MG63 (cell line): Measurements from ENCODE around the gene SIGLEC12. TPM values are rescaled to one million over a fixed set of nuclear protein-coding genes. Genes with fewer than 3 reads are reported as not detected.
"Not testable (repeated sequence)": the region's sequence is repeated elsewhere in the genome, so short reads cannot be mapped to it uniquely, and the experiment has no call there.

Experiments
- DNase-seq: peaks from one replicate; pipeline ENCODE4 v3.0.0-alpha.2; 2020
- H3K27me3 ChIP-seq: fragments of 250-450 bp; sonication (Bioruptor Pico); 2 replicates; pipeline ENCODE4 v1.5.1; 2020; ENCODE audit warnings: mild to moderate bottlenecking, moderate library complexity
- H3K36me3 ChIP-seq: fragments of 250-450 bp; sonication (Bioruptor Pico); 2 replicates; pipeline ENCODE4 v1.5.1; 2020; ENCODE audit warnings: mild to moderate bottlenecking, moderate library complexity
- H3K4me3 ChIP-seq: fragments of 250-450 bp; sonication (Bioruptor Pico); 2 replicates; pipeline ENCODE4 v1.5.1; 2020; ENCODE audit warnings: mild to moderate bottlenecking, moderate library complexity
- H3K9me3 ChIP-seq: fragments of 250-450 bp; sonication (Bioruptor Pico); 2 replicates; pipeline ENCODE4 v1.5.1; 2020; ENCODE audit warnings: mild to moderate bottlenecking, moderate library complexity
- total RNA-seq: library from RNA; depleted of rRNA; stranded (reverse); fragments of >200 nt; shearing (Covaris generic); gene quantifications from 2 replicates; pipeline ENCODE4 v1.2.3, GENCODE V29; 2014; ENCODE audit warnings: low replicate concordance

The SIGLEC12 gene
- total RNA-seq, 1 experiment from 2014 or later, result not detected

GRCh38 chr19:51503896-51504295, 2.3 kb upstream of the SIGLEC12 start:
- Histone ChIP-seq H3K4me3 (no peak overlapping the region), H3K9me3 (0 out of 2 replicates have a peak, but pooled peaks cover 3% of the 10 kb centered on the region), H3K27me3 (no peaks in the 10 kb centered on the region; the same call in 1 of the 2 replicates), H3K36me3 (no peaks in the 10 kb centered on the region)
- no peak for DNase-seq

GRCh38 chr19:51503286-51503817, 1.8 kb upstream of the SIGLEC12 start:
- Histone ChIP-seq H3K4me3 (no peak overlapping the region), H3K27me3 (no peaks in the 10 kb centered on the region; the same call in 1 of the 2 replicates), H3K36me3 (no peaks in the 10 kb centered on the region), H3K9me3 (0 out of 2 replicates have a peak, but pooled peaks cover 3% of the 10 kb centered on the region)
- no peak for DNase-seq

GRCh38 chr19:51500931-51501330, 669 bp downstream of the SIGLEC12 start:
- DNase-seq, H3K36me3 ChIP-seq, H3K9me3 ChIP-seq, H3K27me3 ChIP-seq, H3K4me3 ChIP-seq: not testable (repeated sequence)

GRCh38 chr19:51497666-51498065, 3.9 kb downstream of the SIGLEC12 start:
- Histone ChIP-seq H3K9me3 (no peaks in the 10 kb centered on the region), H3K27me3 (peaks cover 3% of the 10 kb centered on the region), H3K36me3 (no peaks in the 10 kb centered on the region), H3K4me3 (no peak overlapping the region)
- DNase-seq, result no peak

- Histone ChIP-seq H3K4me3 (no peak overlapping the region), H3K27me3 (peaks cover 3% of the 10 kb centered on the region; the same call in 1 of the 2 replicates), H3K36me3 (no peaks in the 10 kb centered on the region), H3K9me3 (no peaks in the 10 kb centered on the region)
- DNase-seq, result no peak
These were observed 7.8 kb downstream of the SIGLEC12 start for GRCh38 chr19:51493776-51494175.

- H3K4me3 ChIP-seq, result no peak overlapping the region
- peaks cover 3% of the 10 kb centered on the region; the same call in 1 of the 2 replicates for H3K27me3 ChIP-seq
- H3K36me3 ChIP-seq, result no peaks in the 10 kb centered on the region
- no peak for DNase-seq
- H3K9me3 ChIP-seq, result no peaks in the 10 kb centered on the region
These were observed 10.0 kb downstream of the SIGLEC12 start for GRCh38 chr19:51491586-51491985.

GRCh38 chr19:51490676-51491075, 10.9 kb downstream of the SIGLEC12 start:
- DNase-seq, result no peak
- no peaks in the 10 kb centered on the region for H3K36me3 ChIP-seq
- H3K27me3 ChIP-seq, result peaks cover 3% of the 10 kb centered on the region; the same call in 1 of the 2 replicates
- no peak overlapping the region for H3K4me3 ChIP-seq
- no peaks in the 10 kb centered on the region for H3K9me3 ChIP-seq

- Histone ChIP-seq H3K36me3 (no peaks in the 10 kb centered on the region), H3K27me3 (no peaks in the 10 kb centered on the region), H3K4me3 (no peak overlapping the region), H3K9me3 (no peaks in the 10 kb centered on the region)
- DNase-seq, result no peak
These were observed 12.5 kb downstream of the SIGLEC12 start for GRCh38 chr19:51489113-51489512.

- DNase-seq, result no peak
- Histone ChIP-seq H3K4me3 (no peak overlapping the region), H3K36me3 (no peaks in the 10 kb centered on the region), H3K27me3 (no peaks in the 10 kb centered on the region), H3K9me3 (no peaks in the 10 kb centered on the region)
These were observed 13.1 kb downstream of the SIGLEC12 start for GRCh38 chr19:51488491-51488890.

- H3K9me3 ChIP-seq, result no peaks in the 10 kb centered on the region
- DNase-seq, result no peak
- no peaks in the 10 kb centered on the region for H3K36me3 ChIP-seq
- no peak overlapping the region for H3K4me3 ChIP-seq
- no peaks in the 10 kb centered on the region; the same call in 1 of the 2 replicates for H3K27me3 ChIP-seq
These were observed 15.5 kb downstream of the SIGLEC12 start for GRCh38 chr19:51485960-51486660.

- Histone ChIP-seq H3K27me3 (peaks cover 3% of the 10 kb centered on the region), H3K36me3 (no peaks in the 10 kb centered on the region), H3K9me3 (no peaks in the 10 kb centered on the region), H3K4me3 (no peak overlapping the region)
- peak; percentile 13 for DNase-seq
These were observed 21.0 kb downstream of the SIGLEC12 start for GRCh38 chr19:51480590-51480989.

GRCh38 chr19:51479531-51480331, 21.9 kb downstream of the SIGLEC12 start:
- no peak for DNase-seq
- H3K36me3 ChIP-seq, result no peaks in the 10 kb centered on the region
- no peaks in the 10 kb centered on the region for H3K9me3 ChIP-seq
- peaks cover 3% of the 10 kb centered on the region for H3K27me3 ChIP-seq
- no peak overlapping the region for H3K4me3 ChIP-seq

GRCh38 chr19:51478381-51479234, 23.0 kb downstream of the SIGLEC12 start, which contains the start of gene CEACAM18:
Gene CEACAM18 (plus strand): TSS chr19:51478539.
- no peak for DNase-seq
- Histone ChIP-seq H3K27me3 (peaks cover 5% of the 10 kb centered on the region), H3K36me3 (no peaks in the 10 kb centered on the region), H3K4me3 (no peak within 1 kb of the TSS), H3K9me3 (no peaks in the 10 kb centered on the region)

- Histone ChIP-seq H3K9me3 (no peaks in the 10 kb centered on the region), H3K27me3 (peaks cover 8% of the 10 kb centered on the region; the same call in 1 of the 2 replicates), H3K4me3 (no peak overlapping the region), H3K36me3 (no peaks in the 10 kb centered on the region)
- DNase-seq, result no peak
These were observed 24.3 kb downstream of the SIGLEC12 start for GRCh38 chr19:51477344-51477743.

- Histone ChIP-seq H3K27me3 (peaks cover 8% of the 10 kb centered on the region; the same call in 1 of the 2 replicates), H3K36me3 (no peaks in the 10 kb centered on the region), H3K4me3 (no peak overlapping the region), H3K9me3 (no peaks in the 10 kb centered on the region)
- DNase-seq, result no peak
These were observed 25.4 kb downstream of the SIGLEC12 start for GRCh38 chr19:51476164-51476563.

- no peak overlapping the region for H3K4me3 ChIP-seq
- H3K36me3 ChIP-seq, result no peaks in the 10 kb centered on the region
- no peaks in the 10 kb centered on the region for H3K9me3 ChIP-seq
- DNase-seq, result peak; percentile 50
- peaks cover 8% of the 10 kb centered on the region; the same call in 1 of the 2 replicates for H3K27me3 ChIP-seq
These were observed 28.4 kb downstream of the SIGLEC12 start for GRCh38 chr19:51473009-51473707.
